ENCODE results near the gene PANK2. TPM values are rescaled to one million over a fixed set of nuclear protein-coding genes. Genes with fewer than 3 reads are reported as not detected.

Gene PANK2
- total RNA-seq, 1 donor, result 57.2 TPM

- Histone ChIP-seq H3K36me3 (ENCODE audit: insufficient read depth, low read length) (peaks cover 76% of the 10 kb centered on the region), H3K4me2 (ENCODE audit: insufficient read depth, low read length) (no peak overlapping the region), H3K4me1 (ENCODE audit: insufficient read depth, low read length) (no peaks in the 10 kb centered on the region), H3K27me3 (ENCODE audit: insufficient read depth, low read length) (no peaks in the 10 kb centered on the region), H2AFZ (ENCODE audit: low read length) (no peak overlapping the region), H3K79me2 (ENCODE audit: insufficient read depth, low read length) (peaks cover 14% of the 10 kb centered on the region), H3K4me3 (ENCODE audit: insufficient read depth, low read length) (no peak overlapping the region), H3K27ac (ENCODE audit: low read depth, low read length) (no peak overlapping the region), H4K20me1 (ENCODE audit: insufficient read depth, low read length) (peaks cover 16% of the 10 kb centered on the region), H3K9me3 (ENCODE audit: low read depth, low read length) (no peaks in the 10 kb centered on the region)
- TF ChIP-seq, protein P1, sequence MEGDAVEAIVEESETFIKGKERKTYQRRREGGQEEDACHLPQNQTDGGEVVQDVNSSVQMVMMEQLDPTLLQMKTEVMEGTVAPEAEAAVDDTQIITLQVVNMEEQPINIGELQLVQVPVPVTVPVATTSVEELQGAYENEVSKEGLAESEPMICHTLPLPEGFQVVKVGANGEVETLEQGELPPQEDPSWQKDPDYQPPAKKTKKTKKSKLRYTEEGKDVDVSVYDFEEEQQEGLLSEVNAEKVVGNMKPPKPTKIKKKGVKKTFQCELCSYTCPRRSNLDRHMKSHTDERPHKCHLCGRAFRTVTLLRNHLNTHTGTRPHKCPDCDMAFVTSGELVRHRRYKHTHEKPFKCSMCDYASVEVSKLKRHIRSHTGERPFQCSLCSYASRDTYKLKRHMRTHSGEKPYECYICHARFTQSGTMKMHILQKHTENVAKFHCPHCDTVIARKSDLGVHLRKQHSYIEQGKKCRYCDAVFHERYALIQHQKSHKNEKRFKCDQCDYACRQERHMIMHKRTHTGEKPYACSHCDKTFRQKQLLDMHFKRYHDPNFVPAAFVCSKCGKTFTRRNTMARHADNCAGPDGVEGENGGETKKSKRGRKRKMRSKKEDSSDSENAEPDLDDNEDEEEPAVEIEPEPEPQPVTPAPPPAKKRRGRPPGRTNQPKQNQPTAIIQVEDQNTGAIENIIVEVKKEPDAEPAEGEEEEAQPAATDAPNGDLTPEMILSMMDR (IDR thresholded peaks at IDR 0.05; ENCODE audit: extremely low read depth, low read depth, low read length), result no peak
- DNase-seq (ENCODE audit: insufficient read length, low spot score, missing footprints), result no peak
These were observed 28.0 kb upstream of the PANK2 start for GRCh38 chr20:3861191-3861590.

GRCh38 chr20:3862333-3862732, 26.9 kb upstream of the PANK2 start:
- Histone ChIP-seq H2AFZ (ENCODE audit: low read length) (no peak overlapping the region), H3K27ac (ENCODE audit: low read depth, low read length) (no peak overlapping the region), H3K27me3 (ENCODE audit: insufficient read depth, low read length) (no peaks in the 10 kb centered on the region), H3K9me3 (ENCODE audit: low read depth, low read length) (no peaks in the 10 kb centered on the region), H3K4me3 (ENCODE audit: insufficient read depth, low read length) (no peak overlapping the region), H3K36me3 (ENCODE audit: insufficient read depth, low read length) (peaks cover 80% of the 10 kb centered on the region), H3K79me2 (ENCODE audit: insufficient read depth, low read length) (peaks cover 10% of the 10 kb centered on the region), H4K20me1 (ENCODE audit: insufficient read depth, low read length) (peaks cover 23% of the 10 kb centered on the region), H3K4me2 (ENCODE audit: insufficient read depth, low read length) (no peak overlapping the region), H3K4me1 (ENCODE audit: insufficient read depth, low read length) (no peaks in the 10 kb centered on the region)
- TF ChIP-seq, protein P1 (IDR thresholded peaks at IDR 0.05; ENCODE audit: extremely low read depth, low read depth, low read length), result no peak
- peak; percentile 19 for DNase-seq (ENCODE audit: insufficient read length, low spot score, missing footprints)

GRCh38 chr20:3863317-3863716, 25.9 kb upstream of the PANK2 start:
- Histone ChIP-seq H3K79me2 (ENCODE audit: insufficient read depth, low read length) (peaks cover 4% of the 10 kb centered on the region), H3K9me3 (ENCODE audit: low read depth, low read length) (no peaks in the 10 kb centered on the region), H3K27ac (ENCODE audit: low read depth, low read length) (no peak overlapping the region)

GRCh38 chr20:3864518-3864917, 24.7 kb upstream of the PANK2 start:
- no peak overlapping the region for H3K4me2 ChIP-seq (ENCODE audit: insufficient read depth, low read length)
- TF ChIP-seq, protein P1 (IDR thresholded peaks at IDR 0.05; ENCODE audit: extremely low read depth, low read depth, low read length), result no peak
- peak; percentile 37 for DNase-seq (ENCODE audit: insufficient read length, low spot score, missing footprints)
- H3K27ac ChIP-seq (ENCODE audit: low read depth, low read length), result no peak overlapping the region
- H3K4me3 ChIP-seq (ENCODE audit: insufficient read depth, low read length), result no peak overlapping the region
- no peak overlapping the region for H2AFZ ChIP-seq (ENCODE audit: low read length)
- peaks cover 4% of the 10 kb centered on the region for H3K79me2 ChIP-seq (ENCODE audit: insufficient read depth, low read length)
- H3K27me3 ChIP-seq (ENCODE audit: insufficient read depth, low read length), result no peaks in the 10 kb centered on the region
- H3K4me1 ChIP-seq (ENCODE audit: insufficient read depth, low read length), result no peaks in the 10 kb centered on the region
- H3K36me3 ChIP-seq (ENCODE audit: insufficient read depth, low read length), result peaks cover 70% of the 10 kb centered on the region
- H4K20me1 ChIP-seq (ENCODE audit: insufficient read depth, low read length), result peaks cover 19% of the 10 kb centered on the region
- H3K9me3 ChIP-seq (ENCODE audit: low read depth, low read length), result no peaks in the 10 kb centered on the region

More at GRCh38 chr20:3863317-3863716, 25.9 kb upstream of the PANK2 start:
- DNase-seq (ENCODE audit: insufficient read length, low spot score, missing footprints), result peak; percentile 13
- peaks cover 19% of the 10 kb centered on the region for H4K20me1 ChIP-seq (ENCODE audit: insufficient read depth, low read length)
- TF ChIP-seq, protein P1 (IDR thresholded peaks at IDR 0.05; ENCODE audit: extremely low read depth, low read depth, low read length), result no peak
- H3K27me3 ChIP-seq (ENCODE audit: insufficient read depth, low read length), result no peaks in the 10 kb centered on the region
- H3K4me1 ChIP-seq (ENCODE audit: insufficient read depth, low read length), result no peaks in the 10 kb centered on the region
- no peak overlapping the region for H3K4me3 ChIP-seq (ENCODE audit: insufficient read depth, low read length)
- H3K4me2 ChIP-seq (ENCODE audit: insufficient read depth, low read length), result no peak overlapping the region
- H2AFZ ChIP-seq (ENCODE audit: low read length), result no peak overlapping the region
- peaks cover 76% of the 10 kb centered on the region for H3K36me3 ChIP-seq (ENCODE audit: insufficient read depth, low read length)
